Central memory CD8-positive, alpha-beta T cell (primary cell): ENCODE results near the gene PADI2.
A peak's percentile ranks its signal among the peaks of the same experiment; 100 is the strongest.

Source experiments
- ATAC-seq: fragments of 150-1000 bp; cut with Tn5 transposase; replicated peaks from 2 replicates; pipeline ENCODE4 v1.10.0; 2022; ENCODE audit warnings: mild to moderate bottlenecking, moderate FRiP score, moderate number of reproducible peaks; ENCODE audit not compliant: poor library complexity, severe bottlenecking; ENCODE audit errors: extremely low read depth
- DNase-seq, 2 donors: peaks; one replicate each; pipeline ENCODE4 v3.0.0; 2021; ENCODE audit warnings: low spot score in 2 of 2
- H3K27ac Mint-ChIP-seq: one replicate; pipeline ENCODE4 v1.8.0; 2022; ENCODE audit warnings: low read depth, mild to moderate bottlenecking, moderate library complexity, mixed read lengths
- H3K27me3 Mint-ChIP-seq: one replicate; pipeline ENCODE4 v1.8.0; 2022; ENCODE audit warnings: mixed read lengths
- H3K36me3 Mint-ChIP-seq: one replicate; pipeline ENCODE4 v1.8.0; 2022; ENCODE audit warnings: mild to moderate bottlenecking, moderate library complexity, mixed read lengths; ENCODE audit not compliant: insufficient read depth
- H3K4me1 Mint-ChIP-seq: one replicate; pipeline ENCODE4 v1.8.0; 2022; ENCODE audit warnings: mixed read lengths
- H3K4me3 Mint-ChIP-seq: one replicate; pipeline ENCODE4 v1.8.0; 2022; ENCODE audit warnings: mild to moderate bottlenecking, moderate library complexity, mixed read lengths
- H3K9me3 Mint-ChIP-seq: one replicate; pipeline ENCODE4 v1.8.0; 2022; ENCODE audit warnings: mixed read lengths

Gene PADI2

GRCh38 chr1:17134724-17135123 lies 15.5 kb upstream of the PADI2 start:
- H3K27ac Mint-ChIP-seq, result no peak overlapping the region
- H3K4me1 Mint-ChIP-seq, result no peaks in the 10 kb centered on the region
- DNase-seq (no peak), ATAC-seq (no peak)
- H3K9me3 Mint-ChIP-seq, result no peaks in the 10 kb centered on the region
- no peaks in the 10 kb centered on the region for H3K36me3 Mint-ChIP-seq
- H3K27me3 Mint-ChIP-seq, result peaks cover 49% of the 10 kb centered on the region
- H3K4me3 Mint-ChIP-seq, result no peak overlapping the region

GRCh38 chr1:17134034-17134433 lies 14.8 kb upstream of the PADI2 start:
- Mint-ChIP-seq H3K9me3 (no peaks in the 10 kb centered on the region), H3K4me1 (no peaks in the 10 kb centered on the region), H3K27me3 (peaks cover 49% of the 10 kb centered on the region), H3K4me3 (no peak overlapping the region), H3K36me3 (no peaks in the 10 kb centered on the region), H3K27ac (no peak overlapping the region)
- ATAC-seq (no peak), DNase-seq (no peak)

GRCh38 chr1:17130138-17130635 lies 10.9 kb upstream of the PADI2 start:
- Mint-ChIP-seq H3K36me3 (no peaks in the 10 kb centered on the region), H3K4me1 (peaks cover 5% of the 10 kb centered on the region), H3K9me3 (no peaks in the 10 kb centered on the region), H3K4me3 (no peak overlapping the region), H3K27ac (no peak overlapping the region), H3K27me3 (peaks cover 12% of the 10 kb centered on the region)
- ATAC-seq (no peak), DNase-seq (no peak)

- peaks cover 5% of the 10 kb centered on the region for H3K4me1 Mint-ChIP-seq
- peaks cover 17% of the 10 kb centered on the region for H3K27me3 Mint-ChIP-seq
- no peak for DNase-seq
- no peaks in the 10 kb centered on the region for H3K9me3 Mint-ChIP-seq
- no peak overlapping the region for H3K4me3 Mint-ChIP-seq
- H3K36me3 Mint-ChIP-seq, result no peaks in the 10 kb centered on the region
- ATAC-seq, result no peak
- no peak overlapping the region for H3K27ac Mint-ChIP-seq
Measured at GRCh38 chr1:17128361-17128760, 9.1 kb upstream of the PADI2 start.

GRCh38 chr1:17125756-17126237 lies 6.5 kb upstream of the PADI2 start:
- peak; percentile 28 for ATAC-seq
- Mint-ChIP-seq H3K27me3 (peaks cover 39% of the 10 kb centered on the region), H3K4me1 (peaks cover 5% of the 10 kb centered on the region), H3K9me3 (no peaks in the 10 kb centered on the region), H3K4me3 (no peak overlapping the region), H3K27ac (no peak overlapping the region), H3K36me3 (no peaks in the 10 kb centered on the region)
- DNase-seq, result peak; percentile 43 to 80

GRCh38 chr1:17123196-17124045 lies 4.2 kb upstream of the PADI2 start:
- peaks cover 15% of the 10 kb centered on the region for H3K4me1 Mint-ChIP-seq
- DNase-seq (no peak), ATAC-seq (no peak)

GRCh38 chr1:17122521-17123164 lies 3.4 kb upstream of the PADI2 start:
- H3K36me3 Mint-ChIP-seq, result peaks cover 2% of the 10 kb centered on the region
- no peak for ATAC-seq
- H3K4me1 Mint-ChIP-seq, result peaks cover 15% of the 10 kb centered on the region
- H3K27ac Mint-ChIP-seq, result peak overlapping the region; percentile 41
- no peaks in the 10 kb centered on the region for H3K9me3 Mint-ChIP-seq
- no peak for DNase-seq
- H3K27me3 Mint-ChIP-seq, result peaks cover 68% of the 10 kb centered on the region
- no peak overlapping the region for H3K4me3 Mint-ChIP-seq

More at GRCh38 chr1:17123196-17124045, 4.2 kb upstream of the PADI2 start:
- Mint-ChIP-seq H3K27ac (no peak overlapping the region), H3K9me3 (no peaks in the 10 kb centered on the region), H3K4me3 (no peak overlapping the region), H3K27me3 (peaks cover 60% of the 10 kb centered on the region), H3K36me3 (peaks cover 2% of the 10 kb centered on the region)

GRCh38 chr1:17121881-17122280 lies 2.6 kb upstream of the PADI2 start:
- Mint-ChIP-seq H3K36me3 (peaks cover 2% of the 10 kb centered on the region), H3K4me3 (no peak overlapping the region), H3K4me1 (peaks cover 15% of the 10 kb centered on the region), H3K27ac (peak overlapping the region; percentile 41), H3K9me3 (no peaks in the 10 kb centered on the region), H3K27me3 (peaks cover 75% of the 10 kb centered on the region)
- ATAC-seq, result no peak
- DNase-seq, result no peak

GRCh38 chr1:17120962-17121837 lies 1.9 kb upstream of the PADI2 start:
- no peak for DNase-seq
- no peak overlapping the region for H3K27ac Mint-ChIP-seq
- no peak for ATAC-seq
- no peaks in the 10 kb centered on the region for H3K9me3 Mint-ChIP-seq
- H3K36me3 Mint-ChIP-seq, result peaks cover 2% of the 10 kb centered on the region
- H3K4me1 Mint-ChIP-seq, result peaks cover 15% of the 10 kb centered on the region
- H3K27me3 Mint-ChIP-seq, result peaks cover 80% of the 10 kb centered on the region
- H3K4me3 Mint-ChIP-seq, result no peak overlapping the region

GRCh38 chr1:17120481-17120877 lies 1.2 kb upstream of the PADI2 start:
- Mint-ChIP-seq H3K9me3 (no peaks in the 10 kb centered on the region), H3K36me3 (peaks cover 2% of the 10 kb centered on the region), H3K27me3 (peaks cover 88% of the 10 kb centered on the region), H3K4me3 (no peak overlapping the region), H3K27ac (no peak overlapping the region), H3K4me1 (peaks cover 10% of the 10 kb centered on the region)
- DNase-seq (no peak), ATAC-seq (no peak)

GRCh38 chr1:17119773-17120480 lies 676 bp upstream of the PADI2 start:
- DNase-seq, result no peak
- no peak for ATAC-seq

GRCh38 chr1:17118706-17119075 lies 560 bp downstream of the PADI2 start:
- H3K9me3 Mint-ChIP-seq, result no peaks in the 10 kb centered on the region
- DNase-seq, result no peak
- H3K4me1 Mint-ChIP-seq, result peaks cover 10% of the 10 kb centered on the region
- ATAC-seq, result peak; percentile 6
- H3K27ac Mint-ChIP-seq, result no peak overlapping the region
- peaks cover 90% of the 10 kb centered on the region for H3K27me3 Mint-ChIP-seq
- H3K36me3 Mint-ChIP-seq, result peaks cover 4% of the 10 kb centered on the region
- peak overlapping the region; percentile 44 for H3K4me3 Mint-ChIP-seq

More at GRCh38 chr1:17119773-17120480, 676 bp upstream of the PADI2 start:
- Mint-ChIP-seq H3K27me3 (peaks cover 92% of the 10 kb centered on the region), H3K36me3 (peaks cover 2% of the 10 kb centered on the region), H3K27ac (no peak overlapping the region), H3K4me1 (peaks cover 10% of the 10 kb centered on the region), H3K9me3 (no peaks in the 10 kb centered on the region), H3K4me3 (no peak overlapping the region)
